Stimulated activated CD8-positive, alpha-beta memory T cell treated with anti-CD3 and anti-CD28 coated beads, Interleukin-7, amount 100 ng/mL, for 1 hour (primary cell): ENCODE results near the gene MAML2.

ENCODE experiments used
- DNase-seq, 2 donors: peaks; one replicate each; pipeline ENCODE4 v3.0.0-alpha.2; 2020; ENCODE audit warnings: low read depth in 2 of 2

MAML2 gene

GRCh38 chr11:96339706-96340554 lies 3.1 kb downstream of the MAML2 start:
- no peak for DNase-seq

GRCh38 chr11:96338910-96339705 lies 3.9 kb downstream of the MAML2 start:
- DNase-seq = no peak

GRCh38 chr11:96337541-96338431 lies 5.2 kb downstream of the MAML2 start:
- no peak for DNase-seq

- no peak for DNase-seq
These were observed 7.6 kb downstream of the MAML2 start for GRCh38 chr11:96335388-96335787.

GRCh38 chr11:96334219-96334618 lies 8.8 kb downstream of the MAML2 start:
- DNase-seq = no peak

GRCh38 chr11:96333191-96333719 lies 9.7 kb downstream of the MAML2 start:
- no peak for DNase-seq

GRCh38 chr11:96332126-96332771 lies 10.7 kb downstream of the MAML2 start:
- DNase-seq = no peak

- no peak for DNase-seq
These were observed 11.3 kb downstream of the MAML2 start for GRCh38 chr11:96331699-96332116.

GRCh38 chr11:96330511-96330859 lies 12.5 kb downstream of the MAML2 start:
- DNase-seq = no peak

- DNase-seq = no peak
These were observed 13.0 kb downstream of the MAML2 start for GRCh38 chr11:96329855-96330510.

GRCh38 chr11:96329419-96329818 lies 13.6 kb downstream of the MAML2 start:
- DNase-seq = no peak

GRCh38 chr11:96328395-96329010 lies 14.5 kb downstream of the MAML2 start:
- DNase-seq = no peak

- DNase-seq = no peak
These were observed 16.0 kb downstream of the MAML2 start for GRCh38 chr11:96326959-96327358.

- DNase-seq = no peak
These were observed 18.1 kb downstream of the MAML2 start for GRCh38 chr11:96324912-96325311.

- no peak for DNase-seq
These were observed 19.4 kb downstream of the MAML2 start for GRCh38 chr11:96323642-96323985.

GRCh38 chr11:96322775-96323641 lies 20.0 kb downstream of the MAML2 start:
- no peak for DNase-seq

GRCh38 chr11:96321091-96321490 lies 21.9 kb downstream of the MAML2 start:
- no peak for DNase-seq

- no peak for DNase-seq
These were observed 22.9 kb downstream of the MAML2 start for GRCh38 chr11:96319898-96320656.

GRCh38 chr11:96318850-96319249 lies 24.1 kb downstream of the MAML2 start:
- DNase-seq = no peak
